ENCODE data around the gene PCBP3. TPM values are rescaled to one million over a fixed set of nuclear protein-coding genes. Genes with fewer than 3 reads are reported as not detected.
"Not testable (repeated sequence)": the region's sequence is repeated elsewhere in the genome, so short reads cannot be mapped to it uniquely, and the experiment has no call there.

PCBP3 gene
- total RNA-seq, 1 donor from 2014 or later, result 5.0 TPM

GRCh38 chr21:45811136-45811535 lies 167.6 kb downstream of the PCBP3 start:
- no peak for TF ChIP-seq CTCF (IDR thresholded peaks at IDR 0.05; ENCODE audit: unreplicated experiment)
- Mint-ChIP-seq H3K9me3 (peaks cover 11% of the 10 kb centered on the region), H3K27ac (no peak overlapping the region), H3K36me3 (no peaks in the 10 kb centered on the region), H3K4me1 (no peaks in the 10 kb centered on the region), H3K4me3 (no peak overlapping the region), H3K27me3 (ENCODE audit: low read depth) (peaks cover 22% of the 10 kb centered on the region)
- DNase-seq (ENCODE audit: low spot score in 2 of 2, unreplicated experiment in 2 of 2), result peak in 1 of 2 experiments; percentile 13

- not testable (repeated sequence) for H3K27ac Mint-ChIP-seq; DNase-seq (ENCODE audit: low spot score in 2 of 2, unreplicated experiment in 2 of 2); H3K4me1 Mint-ChIP-seq; H3K9me3 Mint-ChIP-seq; H3K4me3 Mint-ChIP-seq; H3K36me3 Mint-ChIP-seq
- peaks cover 17% of the 10 kb centered on the region for H3K27me3 Mint-ChIP-seq (ENCODE audit: low read depth)
Measured at GRCh38 chr21:45814210-45814940, 170.8 kb downstream of the PCBP3 start.

GRCh38 chr21:45815781-45816180 lies 172.3 kb downstream of the PCBP3 start:
- H3K27me3 Mint-ChIP-seq (ENCODE audit: low read depth), result peaks cover 15% of the 10 kb centered on the region
- H3K9me3 Mint-ChIP-seq; H3K27ac Mint-ChIP-seq; H3K4me3 Mint-ChIP-seq; DNase-seq (ENCODE audit: low spot score in 2 of 2, unreplicated experiment in 2 of 2); H3K36me3 Mint-ChIP-seq; H3K4me1 Mint-ChIP-seq: not testable (repeated sequence)

GRCh38 chr21:45816794-45817193 lies 173.3 kb downstream of the PCBP3 start:
- Mint-ChIP-seq H3K27ac (no peak overlapping the region), H3K4me1 (peaks cover 12% of the 10 kb centered on the region), H3K27me3 (ENCODE audit: low read depth) (peaks cover 10% of the 10 kb centered on the region), H3K4me3 (no peak overlapping the region), H3K36me3 (no peaks in the 10 kb centered on the region), H3K9me3 (peaks cover 5% of the 10 kb centered on the region)
- no peak for DNase-seq (ENCODE audit: low spot score in 2 of 2, unreplicated experiment in 2 of 2)
- TF ChIP-seq CTCF (IDR thresholded peaks at IDR 0.05; ENCODE audit: unreplicated experiment), result no peak

GRCh38 chr21:45817345-45817744 lies 173.8 kb downstream of the PCBP3 start:
- Mint-ChIP-seq H3K27me3 (ENCODE audit: low read depth) (peaks cover 12% of the 10 kb centered on the region), H3K4me1 (peaks cover 14% of the 10 kb centered on the region), H3K36me3 (no peaks in the 10 kb centered on the region), H3K9me3 (peaks cover 5% of the 10 kb centered on the region), H3K27ac (no peak overlapping the region), H3K4me3 (no peak overlapping the region)
- no peak for TF ChIP-seq CTCF (IDR thresholded peaks at IDR 0.05; ENCODE audit: unreplicated experiment)
- DNase-seq (ENCODE audit: low spot score in 2 of 2, unreplicated experiment in 2 of 2), result no peak

GRCh38 chr21:45818276-45818903 lies 174.9 kb downstream of the PCBP3 start:
- H3K27me3 Mint-ChIP-seq (ENCODE audit: low read depth), result peaks cover 3% of the 10 kb centered on the region
- H3K27ac Mint-ChIP-seq, result no peak overlapping the region
- no peak for DNase-seq (ENCODE audit: low spot score in 2 of 2, unreplicated experiment in 2 of 2)

More at GRCh38 chr21:45818276-45818903, 174.9 kb downstream of the PCBP3 start:
- no peaks in the 10 kb centered on the region for H3K36me3 Mint-ChIP-seq
- peaks cover 14% of the 10 kb centered on the region for H3K4me1 Mint-ChIP-seq
- no peaks in the 10 kb centered on the region for H3K9me3 Mint-ChIP-seq
- TF ChIP-seq CTCF (IDR thresholded peaks at IDR 0.05; ENCODE audit: unreplicated experiment), result no peak
- no peak overlapping the region for H3K4me3 Mint-ChIP-seq

All from mesothelial cell of epicardium (in vitro differentiated cells).